ENCODE measurements around the gene NPAS3.
A peak's percentile ranks its signal among the peaks of the same experiment; 100 is the strongest.

NPAS3 gene

DNA sequence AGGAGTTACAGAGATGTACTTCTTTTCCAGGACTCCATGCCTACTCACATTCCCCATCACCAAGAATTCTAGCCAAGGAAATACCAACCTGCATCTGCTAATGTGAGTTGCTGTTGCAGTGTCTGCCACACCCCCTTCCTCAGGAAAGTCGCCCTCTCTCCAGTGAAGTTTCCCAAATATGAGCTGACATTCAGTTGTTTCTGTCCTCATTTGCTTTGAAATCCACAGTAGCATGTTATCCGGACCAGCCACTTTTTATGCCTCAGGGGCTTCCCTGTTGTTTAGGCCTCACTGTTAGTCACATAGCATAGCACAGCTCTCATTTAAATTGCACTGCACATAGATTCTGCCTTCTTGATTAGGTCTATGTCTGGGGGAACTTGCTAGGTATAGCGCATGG is 799.8 kb downstream of the NPAS3 start:
- no peak for DNase-seq (ENCODE audit: low read depth, low spot score)

DNA sequence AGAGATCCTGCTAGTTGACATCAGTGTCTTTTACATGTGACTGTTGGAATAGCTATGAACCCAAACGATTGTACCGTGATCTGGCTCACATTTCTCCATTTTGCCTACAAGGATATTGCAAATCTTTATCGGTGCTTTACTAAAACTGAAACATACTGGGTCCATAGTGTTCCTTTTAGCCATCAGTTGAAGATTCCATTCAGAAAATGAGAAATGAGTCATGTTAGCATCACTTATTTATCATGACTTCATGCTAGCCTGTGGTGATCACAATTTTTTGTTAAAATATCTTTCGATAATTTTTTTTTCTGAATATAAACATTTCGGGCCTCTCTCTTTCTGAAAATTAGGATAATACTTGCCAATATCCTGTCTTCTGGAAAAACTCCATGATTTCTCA is 801.9 kb downstream of the NPAS3 start:
- DNase-seq (ENCODE audit: low read depth, low spot score): no peak

DNA sequence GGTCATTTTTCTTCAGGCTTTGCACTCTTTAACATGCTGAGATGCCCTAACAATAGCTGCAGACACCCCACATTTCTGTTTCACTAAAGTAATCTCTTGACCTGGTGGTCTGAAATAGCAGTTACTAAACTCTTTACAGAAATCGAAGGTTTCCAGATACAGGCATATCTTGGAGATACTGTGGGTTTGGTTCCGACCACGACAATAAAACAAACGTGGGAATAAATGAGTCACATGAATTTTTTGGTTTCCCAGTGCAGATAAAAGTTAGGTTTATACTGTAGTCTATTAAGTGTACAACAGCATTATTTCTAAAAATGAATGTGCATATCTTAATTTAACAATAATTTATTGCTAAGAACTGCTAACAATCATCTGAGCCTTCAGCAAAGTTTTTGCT is 803.5 kb downstream of the NPAS3 start:
- no peak for DNase-seq (ENCODE audit: low read depth, low spot score)

DNA sequence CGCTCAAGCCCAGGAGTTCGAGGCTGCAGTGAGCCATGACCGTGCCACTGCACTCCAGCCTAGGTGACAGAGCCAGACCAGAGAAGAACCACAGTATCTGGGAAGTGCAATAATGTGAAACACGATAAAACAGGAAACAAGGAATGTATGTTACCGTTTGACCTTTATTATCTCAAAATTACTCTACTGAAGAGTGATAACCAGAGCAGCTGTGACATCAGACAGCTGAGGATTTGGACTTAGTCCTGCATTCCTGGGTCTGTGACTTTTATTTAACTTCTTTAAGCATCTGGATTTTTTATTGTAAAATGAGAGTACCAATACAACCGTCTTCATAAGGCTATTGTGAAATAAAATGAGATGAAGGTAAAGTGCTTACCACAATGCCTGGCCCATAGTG is 806.5 kb downstream of the NPAS3 start:
- no peak for DNase-seq (ENCODE audit: low read depth, low spot score)

DNA sequence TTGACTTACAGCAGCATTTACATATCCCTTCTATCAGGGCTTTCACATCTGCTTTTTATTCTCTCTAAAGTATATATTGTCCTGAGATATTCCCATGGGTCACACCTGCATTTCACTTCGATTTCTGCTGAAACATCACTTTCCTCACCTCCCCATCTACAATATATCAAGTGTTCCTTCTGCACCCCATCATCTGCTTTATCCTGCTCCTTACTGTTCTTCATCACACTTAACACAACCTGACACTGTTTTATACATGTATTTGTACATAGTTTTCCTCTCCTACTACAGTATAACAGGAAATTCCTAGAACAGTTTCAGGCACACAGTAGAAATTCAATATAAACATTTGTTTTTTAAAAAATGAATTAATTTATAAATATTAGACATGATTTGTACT is 809.1 kb downstream of the NPAS3 start:
- no peak for DNase-seq (ENCODE audit: low read depth, low spot score)

DNA sequence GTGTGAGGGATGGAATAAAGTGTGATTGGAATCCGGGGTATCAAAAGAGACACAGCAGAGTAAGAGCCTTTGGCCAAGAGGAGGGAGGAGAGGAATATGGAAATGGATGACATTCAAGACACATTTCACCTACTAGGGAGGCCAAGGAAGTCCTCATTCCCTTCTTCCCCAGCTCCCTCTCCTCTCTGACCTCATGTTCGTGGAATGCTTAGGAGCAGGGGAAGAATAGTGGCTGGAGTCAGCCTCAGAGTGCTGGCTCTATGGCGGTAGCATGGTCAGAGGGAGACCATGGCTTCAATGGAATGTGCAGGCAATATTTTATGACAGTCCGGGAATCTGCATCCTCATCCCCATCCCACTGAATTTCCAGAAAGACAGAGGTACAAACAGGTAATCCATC is 815.6 kb downstream of the NPAS3 start:
- peak; percentile 78 for DNase-seq (ENCODE audit: low read depth, low spot score)

DNA sequence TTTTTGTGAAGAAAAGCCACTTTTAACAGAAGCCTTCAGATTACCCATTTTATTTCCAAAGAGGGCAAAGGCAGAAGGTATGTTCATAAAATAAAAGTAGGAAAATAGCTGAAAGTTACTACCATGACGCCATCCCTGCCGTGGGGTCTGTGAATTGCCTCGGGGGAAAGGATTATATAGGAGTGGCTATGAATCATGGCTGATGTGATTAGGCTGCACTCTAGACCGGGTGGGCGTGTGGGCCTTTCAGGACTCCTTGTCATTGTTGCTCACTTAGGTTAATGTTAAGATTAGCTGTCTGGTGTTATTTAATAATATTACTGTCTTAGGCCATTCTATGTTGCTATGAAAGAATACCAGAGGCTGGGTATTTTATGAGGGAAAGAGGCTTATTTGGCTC is 816.7 kb downstream of the NPAS3 start:
- no peak for DNase-seq (ENCODE audit: low read depth, low spot score)

DNA sequence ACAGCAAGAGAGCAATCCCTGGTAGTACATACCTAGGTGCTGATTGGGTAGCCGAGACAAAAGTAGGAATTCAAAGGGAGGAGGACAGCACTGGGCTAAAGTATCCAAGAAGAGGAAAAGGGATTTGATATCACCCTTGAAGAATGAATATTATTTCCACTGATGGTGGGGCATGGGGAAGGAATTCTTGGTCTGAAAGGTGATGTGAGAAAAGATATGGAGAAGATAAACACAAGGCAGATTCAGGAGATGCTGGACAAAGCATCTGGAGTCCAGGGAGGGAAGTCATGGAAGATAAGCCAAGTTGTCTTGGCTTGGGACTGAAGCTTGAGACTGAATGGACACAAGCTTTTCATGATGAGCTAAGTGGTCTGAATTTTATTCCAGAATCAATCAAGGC is 818.2 kb downstream of the NPAS3 start:
- no peak for DNase-seq (ENCODE audit: low read depth, low spot score)

DNA sequence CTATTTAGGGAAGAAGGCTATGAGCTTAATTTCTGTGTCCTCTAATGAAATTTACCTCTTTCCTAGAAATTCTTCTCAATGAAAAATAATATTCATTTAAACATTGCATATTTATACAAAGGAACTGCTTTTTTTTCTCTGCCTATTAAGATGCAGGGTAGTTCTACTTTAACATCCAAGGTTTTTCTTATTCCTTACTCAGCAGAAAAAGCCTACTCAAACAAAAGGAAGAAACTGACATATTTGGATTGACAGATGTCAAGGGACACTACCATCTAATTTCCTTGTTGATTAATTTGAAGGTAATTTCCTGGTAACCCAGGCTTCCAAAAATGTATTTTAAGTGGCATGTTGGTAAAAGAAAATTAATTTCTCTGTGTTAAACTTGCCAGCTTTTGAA is 819.9 kb downstream of the NPAS3 start:
- no peak for DNase-seq (ENCODE audit: low read depth, low spot score)

DNA sequence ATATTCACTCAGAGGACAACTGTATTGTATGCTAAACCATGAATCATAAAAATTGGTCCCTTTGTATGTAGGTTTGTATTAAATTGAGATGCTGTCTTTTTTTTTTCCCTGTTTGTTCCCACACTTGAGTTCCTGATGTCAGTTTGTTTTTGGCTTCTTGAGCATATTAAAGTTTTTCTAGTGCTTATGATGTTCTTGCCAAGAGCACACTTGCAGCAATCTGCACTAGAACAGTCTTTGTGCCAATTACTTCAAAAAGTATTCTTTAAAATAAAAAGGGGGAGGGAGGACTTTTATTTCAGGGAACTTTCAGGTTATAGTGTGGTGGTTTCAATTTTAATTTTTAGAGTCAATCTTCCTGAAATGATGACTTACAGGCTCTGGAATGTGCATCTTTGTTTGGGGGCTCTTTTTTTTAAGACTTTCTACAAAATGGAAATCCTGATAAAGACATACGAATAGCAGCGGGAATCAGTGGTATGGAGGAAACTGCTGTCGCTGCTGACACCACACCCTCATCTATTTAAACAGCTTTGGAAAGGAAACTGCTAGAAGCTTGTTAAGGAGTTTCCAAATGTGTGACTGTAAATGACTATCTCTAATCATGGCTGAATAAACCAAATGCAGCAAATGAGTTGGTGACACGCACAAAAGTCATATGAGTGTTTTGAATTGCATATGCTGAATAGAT is 823.6 kb downstream of the NPAS3 start:
- peak; percentile 40 for DNase-seq (ENCODE audit: low read depth, low spot score)

DNA sequence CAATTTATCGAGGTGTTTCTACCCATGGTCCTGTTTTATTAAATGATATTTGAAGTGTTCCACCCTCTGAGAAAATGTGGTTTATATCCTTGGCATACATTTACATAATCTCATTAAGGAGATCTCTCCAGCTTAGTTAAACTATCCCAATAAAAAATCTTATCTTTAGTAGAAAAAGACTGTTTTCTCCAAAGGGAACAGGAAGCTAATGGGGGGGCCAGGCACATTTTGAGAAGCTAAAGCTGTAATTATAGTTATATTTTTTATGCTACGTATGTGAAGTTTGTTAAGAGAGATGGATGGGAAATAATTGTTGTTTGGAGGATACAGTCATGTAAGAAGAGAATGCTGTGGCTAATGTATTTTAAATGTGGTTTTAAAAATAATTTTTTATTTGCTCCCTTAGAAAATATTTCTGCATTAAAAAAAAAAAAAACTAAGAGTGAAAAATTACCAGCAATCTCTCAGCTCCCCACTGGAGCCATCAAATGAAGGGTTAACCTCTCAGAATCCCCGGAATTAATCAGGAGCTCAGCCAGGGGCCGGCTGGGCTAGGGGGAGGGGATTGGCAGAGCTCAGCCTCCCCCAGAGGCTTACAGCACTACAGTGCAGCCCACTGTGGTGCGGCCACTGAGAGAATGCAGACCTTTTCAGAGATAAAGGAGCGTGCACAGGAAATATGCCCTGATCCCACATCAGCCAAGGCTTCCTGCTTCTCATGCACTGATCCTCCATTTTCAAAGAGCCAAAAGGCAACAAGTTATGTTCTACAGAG is 826.4 kb downstream of the NPAS3 start:
- DNase-seq (ENCODE audit: low read depth, low spot score): peak; percentile 81

DNA sequence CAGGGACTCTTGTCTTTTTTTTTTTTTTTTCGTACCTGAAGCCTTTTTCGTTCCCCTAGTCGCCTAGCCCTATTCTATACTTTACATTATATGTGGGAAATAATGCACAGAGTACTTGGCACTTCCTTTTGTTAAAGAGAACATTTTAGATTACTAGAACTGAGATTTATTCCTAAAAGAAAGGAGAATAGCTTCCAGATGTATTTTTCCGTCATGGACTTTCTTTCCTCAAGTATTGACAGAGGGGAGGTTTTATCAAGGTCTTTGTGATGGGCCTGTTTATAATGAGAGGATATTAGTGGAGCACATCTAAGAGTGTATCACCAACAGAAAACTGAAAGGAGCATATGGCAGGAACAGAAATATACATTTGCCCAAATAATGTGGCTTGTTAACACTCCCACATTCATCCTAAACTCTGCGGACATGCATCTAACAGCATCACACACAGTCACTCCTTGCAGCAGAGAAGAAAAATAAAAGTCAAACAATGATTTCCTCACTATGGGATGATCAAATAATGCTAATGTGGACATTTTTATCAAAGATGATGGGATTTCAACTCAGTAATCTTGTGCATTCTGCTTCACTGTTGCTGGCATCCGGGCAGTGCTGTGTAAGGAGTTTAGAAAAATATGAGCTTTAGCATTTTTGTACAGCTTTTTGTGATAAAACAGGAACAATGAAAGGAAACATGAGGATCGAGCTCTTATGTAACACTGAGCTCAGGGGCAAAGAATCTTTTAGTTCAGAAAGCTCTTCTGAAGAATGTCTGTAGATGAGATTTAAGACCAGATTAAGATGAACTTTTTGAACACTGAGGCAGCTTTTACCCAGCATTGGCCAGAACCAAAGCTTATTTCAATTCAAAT is 829.1 kb downstream of the NPAS3 start:
- no peak for DNase-seq (ENCODE audit: low read depth, low spot score)

DNA sequence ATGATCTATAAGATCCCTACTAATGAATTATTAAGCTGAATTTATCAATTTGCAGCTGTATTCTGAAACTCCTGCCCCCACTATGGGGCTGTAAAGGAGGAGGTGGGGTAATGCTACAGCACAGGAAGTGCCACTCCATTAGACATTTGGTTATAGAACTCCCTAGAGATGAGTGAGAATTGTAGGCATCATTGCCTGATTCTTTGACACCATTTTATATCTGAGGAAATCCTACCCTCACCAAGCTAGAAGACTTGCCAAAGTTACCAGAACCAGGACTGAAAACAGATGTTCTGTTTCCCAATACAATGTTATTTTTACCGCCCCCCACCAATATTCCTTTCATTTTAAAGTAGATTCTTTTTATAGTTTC is 829.8 kb downstream of the NPAS3 start:
- no peak for DNase-seq (ENCODE audit: low read depth, low spot score)

DNA sequence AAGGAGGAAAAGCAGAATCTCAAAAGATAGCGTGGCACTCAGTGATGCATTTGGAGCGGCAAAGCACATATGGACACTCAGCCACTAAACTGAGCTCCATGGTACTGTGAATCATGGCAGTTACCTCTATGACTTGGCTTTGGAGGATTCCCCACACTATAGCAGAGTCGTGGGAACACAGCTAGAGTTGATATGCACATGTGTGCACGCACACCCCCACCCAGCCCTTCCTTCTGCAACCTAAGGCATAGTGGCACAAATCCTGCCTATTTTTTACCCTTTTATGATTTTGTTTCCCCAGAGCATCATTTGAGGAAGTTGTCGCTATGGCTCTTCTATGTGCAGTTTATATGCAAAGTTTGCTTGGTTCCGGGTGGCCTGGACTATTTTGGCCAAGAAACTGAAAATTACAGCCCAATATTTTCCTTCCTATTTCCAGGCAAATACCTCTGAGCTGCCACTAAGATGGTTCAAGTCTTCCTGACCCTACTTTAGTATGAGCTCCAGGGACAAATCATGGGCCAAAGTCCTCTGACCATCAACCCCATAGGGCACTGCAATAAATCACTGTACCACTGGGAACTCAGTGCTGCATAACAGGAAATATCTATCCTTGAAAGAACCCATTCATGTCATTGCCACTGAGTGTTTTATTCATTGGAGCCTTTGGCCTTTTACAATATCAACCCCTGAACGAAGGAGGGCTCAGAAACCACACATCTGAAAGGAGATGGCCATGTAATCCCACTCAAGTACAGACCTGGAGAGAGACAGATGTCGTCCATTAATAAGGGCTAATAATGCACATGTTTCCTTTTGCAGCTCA is 834.7 kb downstream of the NPAS3 start:
- DNase-seq (ENCODE audit: low read depth, low spot score): no peak

DNA sequence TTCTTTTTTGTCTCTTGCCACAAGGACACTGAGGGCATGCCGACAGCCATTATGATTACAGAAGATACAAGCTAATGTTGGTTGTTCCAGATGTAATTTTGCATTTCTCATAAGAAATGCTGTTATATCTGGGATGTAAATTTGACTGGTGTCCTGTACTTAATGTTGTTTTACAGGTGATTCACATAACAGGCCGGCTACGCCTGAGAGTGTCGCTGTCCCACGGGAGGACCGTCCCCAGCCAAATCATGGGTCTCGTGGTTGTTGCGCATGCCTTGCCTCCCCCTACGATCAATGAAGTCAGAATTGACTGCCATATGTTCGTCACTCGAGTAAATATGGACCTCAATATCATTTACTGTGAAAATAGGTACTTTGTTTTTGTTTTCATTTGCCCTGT is 835.5 kb downstream of the NPAS3 start:
- no peak for DNase-seq (ENCODE audit: low read depth, low spot score)

DNA sequence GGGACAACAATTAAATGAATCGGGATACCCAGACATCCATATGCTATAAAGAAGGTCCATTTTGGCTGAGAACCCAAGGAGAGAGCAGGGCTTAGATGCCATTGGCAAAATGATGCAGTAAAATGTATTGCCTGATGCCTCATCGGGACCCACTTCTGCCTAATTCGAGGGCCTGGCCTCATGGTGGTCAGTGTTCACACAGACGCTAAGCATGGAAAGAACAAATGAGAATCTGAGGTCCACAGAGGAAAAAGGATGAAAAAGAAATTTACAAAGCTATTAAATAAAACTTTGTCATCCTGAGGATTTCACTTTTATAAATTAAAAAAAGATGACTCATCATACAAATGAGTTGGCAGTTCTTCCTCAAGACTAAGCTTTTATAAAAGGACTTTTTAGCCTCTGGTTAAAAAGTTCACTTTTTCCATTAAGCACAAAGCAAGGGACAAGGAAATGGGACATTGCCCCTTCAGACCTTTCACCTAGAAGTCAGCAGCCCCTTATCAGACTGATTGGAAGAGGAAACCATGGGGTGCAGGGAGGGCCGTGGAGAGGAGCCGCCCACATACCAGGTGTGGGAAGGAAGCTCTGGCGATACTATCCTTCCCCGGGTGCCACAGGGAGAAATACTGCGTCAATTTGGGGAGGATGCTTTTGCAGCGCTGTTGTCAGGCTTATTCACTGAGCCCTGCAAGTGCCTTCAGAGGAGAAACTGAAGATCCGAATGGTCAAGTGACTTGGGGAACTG is 836.2 kb downstream of the NPAS3 start:
- DNase-seq (ENCODE audit: low read depth, low spot score): no peak

DNA sequence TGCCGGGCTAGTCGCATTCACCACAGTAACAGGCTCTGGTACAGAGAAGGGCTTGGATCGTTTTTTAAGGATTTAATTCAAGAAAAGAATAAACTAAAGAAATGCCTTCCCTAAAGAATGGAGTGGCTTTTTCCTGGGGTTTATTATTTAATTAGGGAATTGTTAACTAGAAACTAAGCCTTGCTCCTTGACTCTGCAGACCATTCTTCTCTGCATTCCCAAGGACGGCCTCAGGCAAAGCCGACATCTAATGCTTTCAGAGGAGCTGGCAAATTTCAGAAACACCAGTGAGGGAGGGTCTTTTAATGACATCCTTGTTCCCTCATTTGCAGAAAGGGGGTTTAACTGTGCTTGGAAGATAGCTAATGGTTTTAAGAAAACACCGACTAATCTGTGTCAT is 838.2 kb downstream of the NPAS3 start:
- no peak for DNase-seq (ENCODE audit: low read depth, low spot score)

DNA sequence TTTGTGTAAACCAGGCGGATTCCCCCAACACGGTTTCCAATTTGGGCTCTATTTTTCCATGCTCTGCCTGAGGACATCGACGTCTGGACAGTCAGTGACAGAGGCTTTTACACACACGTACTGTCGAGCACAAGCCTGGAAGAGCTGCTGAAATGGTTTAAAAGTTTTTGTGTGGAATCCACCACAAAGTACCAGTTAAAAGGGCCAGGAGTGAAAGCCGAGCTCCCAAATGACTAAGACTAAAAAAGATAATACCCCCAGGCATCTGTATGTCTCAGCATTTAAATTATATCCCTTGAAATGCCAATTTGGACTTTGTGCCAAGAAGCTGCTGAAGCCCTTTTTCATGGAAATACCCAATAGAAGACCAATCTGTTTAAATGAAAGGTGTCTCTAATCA is 839.0 kb downstream of the NPAS3 start:
- no peak for DNase-seq (ENCODE audit: low read depth, low spot score)

DNA sequence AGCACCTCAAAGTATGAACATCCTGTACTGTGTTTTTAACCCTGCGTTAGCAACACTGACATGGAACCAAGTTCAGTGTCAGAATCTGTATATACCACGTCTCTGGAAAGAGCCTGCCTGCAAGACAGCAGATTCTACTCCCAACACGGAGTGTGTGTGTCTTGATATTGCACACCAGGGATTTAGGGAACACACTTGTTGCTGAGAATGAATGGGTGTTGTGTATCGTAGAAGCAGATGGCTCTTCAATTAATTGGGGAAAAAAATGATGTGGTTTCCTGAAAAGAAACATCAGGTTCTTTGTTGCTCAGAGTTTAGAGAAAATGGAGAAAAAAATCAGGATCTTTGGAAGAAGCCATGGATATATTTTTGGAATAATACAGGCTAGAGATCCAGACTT is 841.4 kb downstream of the NPAS3 start:
- no peak for DNase-seq (ENCODE audit: low read depth, low spot score)

DNA sequence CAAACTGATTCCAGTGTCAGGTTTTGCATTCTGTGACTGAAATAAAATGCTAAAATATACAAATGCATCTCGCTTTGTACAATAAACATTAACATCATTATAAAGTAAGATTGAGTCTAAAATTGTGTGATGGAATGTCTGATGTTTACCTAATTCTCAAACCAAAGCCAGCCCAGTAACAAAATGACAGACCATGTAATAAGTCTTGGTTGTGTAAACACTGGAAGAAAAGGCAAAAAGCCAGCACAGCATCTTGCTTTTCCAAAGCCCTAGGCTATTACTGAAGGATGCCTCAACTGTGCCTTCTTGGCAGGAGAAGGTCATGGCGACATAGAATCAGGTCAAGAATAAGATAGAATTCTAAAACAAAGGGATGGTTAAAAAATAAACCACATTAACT is 842.6 kb downstream of the NPAS3 start:
- DNase-seq (ENCODE audit: low read depth, low spot score): peak; percentile 42

DNA sequence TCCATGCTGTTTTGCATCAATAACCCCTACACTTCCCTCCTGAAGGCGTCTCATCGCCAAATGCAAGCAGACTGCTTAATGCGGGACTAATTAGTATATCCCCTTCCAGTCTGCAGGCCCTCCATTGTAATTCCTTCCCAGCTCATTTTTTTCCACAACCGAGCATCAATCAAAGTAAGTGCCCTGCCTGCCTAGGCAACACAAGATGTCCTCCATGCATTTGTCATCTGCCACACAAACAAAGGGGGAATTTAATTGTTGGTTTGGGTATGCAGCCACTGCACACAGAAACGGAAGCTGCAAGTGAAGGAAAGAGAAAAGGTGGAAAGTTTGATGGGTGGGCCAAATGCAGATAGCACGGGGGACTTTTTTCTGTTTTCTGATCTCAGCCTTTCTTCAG is 844.2 kb downstream of the NPAS3 start:
- peak; percentile 39 for DNase-seq (ENCODE audit: low read depth, low spot score)
